Kidney (tissue), 14 donors: ENCODE measurements around the gene AFG3L2. TPM values are rescaled to one million over a fixed set of nuclear protein-coding genes. Genes with fewer than 3 reads are reported as not detected.

Experiments used
- DNase-seq, 5 donors: peaks; one replicate each; pipeline ENCODE4 v3.0.0-alpha.2; 2013 to 2020
- FAIRE-seq: peaks from 2 replicates; lab custom pipeline; 2012; peaks lifted over from hg19 to GRCh38; lab: Jason Lieb, UNC
- H3K27ac ChIP-seq, 2 donors: one replicate each; pipeline ENCODE4 v1.7.0; 2013; ENCODE audit warnings: low read depth in 2 of 2, low read length in 2 of 2, inconsistent platforms in 1 of 2
- H3K27me3 ChIP-seq: one replicate; pipeline ENCODE4 v1.7.1; 2013; ENCODE audit warnings: low read length, inconsistent platforms; ENCODE audit not compliant: control insufficient read depth, insufficient read depth
- H3K36me3 ChIP-seq, 3 donors: one replicate each; pipeline versions ENCODE4 v1.7.0 to v1.7.1; 2013; ENCODE audit warnings: low read length in 3 of 3, control low read depth in 1 of 3, inconsistent platforms in 1 of 3; ENCODE audit not compliant: insufficient read depth in 3 of 3, control insufficient read depth in 2 of 3
- H3K4me1 ChIP-seq, 3 donors: one replicate each; pipeline versions ENCODE4 v1.7.0 to v1.7.1; 2013; ENCODE audit warnings: low read length in 3 of 3, inconsistent platforms in 1 of 3, low read depth in 1 of 3; ENCODE audit not compliant: control insufficient read depth in 2 of 3, insufficient read depth in 2 of 3
- H3K4me3 ChIP-seq, 3 donors: one replicate each; pipeline versions ENCODE4 v1.7.0 to v1.8.1; 2013; ENCODE audit warnings: low read length in 3 of 3, control low read depth in 1 of 3, inconsistent platforms in 1 of 3
- H3K9ac ChIP-seq, 3 donors: one replicate each; pipeline versions ENCODE4 v1.7.0 to v1.7.1; 2013; ENCODE audit warnings: low read length in 3 of 3, control low read depth in 1 of 3, inconsistent platforms in 1 of 3
- H3K9me3 ChIP-seq, 3 donors: one replicate each; pipeline versions ENCODE4 v1.7.0 to v1.7.1; 2013; ENCODE audit warnings: low read length in 3 of 3, control low read depth in 1 of 3, inconsistent platforms in 1 of 3; ENCODE audit not compliant: control insufficient read depth in 2 of 3, insufficient read depth in 1 of 3
- CTCF ChIP-seq: IDR thresholded peaks from 3 replicates; pipeline ENCODE4 v1.5.1; 2012; ENCODE audit warnings: mild to moderate bottlenecking, moderate library complexity, borderline replicate concordance; ENCODE audit not compliant: insufficient read depth; ENCODE audit errors: extremely low read depth
- intact Hi-C: fragments of 100-400 bp; cut with DNase I; formaldehyde crosslinking; loops from one replicate; pipeline ENCODE4 v1.11.1; 2022
- polyA plus RNA-seq: library from polyadenylated mRNA; stranded (reverse); fragments of 350-450 nt; fragmentation: Illumina TruSeq; extraction: RNeasy Lipid Tissue Mini Kit (QIAGEN cat#74804); gene quantifications from one replicate; pipeline ENCODE4 v1.2.3, GENCODE V29; 2014; ENCODE audit warnings: low read depth, low replicate concordance; ENCODE audit not compliant: insufficient read depth
- total RNA-seq: library from RNA; stranded (reverse); fragmentation: NEBNext Ultra II Directional; extraction: Animal tissue kit (Norgen Biotek cat#: 25700); gene quantifications from one replicate; pipeline ENCODE4 v1.2.1, GENCODE V29; 2021
- donor health status: control.
- donor health status: control.
- donor health status: control.
- donor health status: control.
- donor health status: control.
- donor health status: DM: yes; HTN: yes; CAD: no.
- donor health status: Normal renal cell carcinoma (clear cell type).

The AFG3L2 gene
- total and polyA plus RNA-seq, 2 donors from 2014 or later: 55.9 to 62.7 TPM

DNA sequence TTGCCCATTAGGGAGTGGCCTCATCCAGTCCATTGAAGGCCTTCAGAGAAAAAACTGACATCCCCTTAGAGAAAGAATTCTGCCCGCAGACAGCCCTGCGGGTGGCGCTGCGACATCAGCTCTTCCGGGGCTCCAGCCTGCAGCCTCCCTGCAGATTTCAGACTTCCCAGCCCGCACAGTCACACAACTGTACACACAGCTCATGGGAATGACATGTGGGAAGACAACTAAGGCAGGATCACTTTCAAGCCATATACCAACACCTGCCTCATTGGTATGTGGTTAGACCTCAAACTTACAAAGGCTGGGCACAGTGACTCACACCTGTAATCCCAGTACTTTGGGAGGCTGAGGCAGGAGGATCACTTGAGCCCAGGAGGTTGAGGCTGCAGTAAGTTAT lies 93.8 kb downstream of the AFG3L2 start:
- no peak for TF ChIP-seq CTCF
- no peak overlapping the region for H3K9ac ChIP-seq

DNA sequence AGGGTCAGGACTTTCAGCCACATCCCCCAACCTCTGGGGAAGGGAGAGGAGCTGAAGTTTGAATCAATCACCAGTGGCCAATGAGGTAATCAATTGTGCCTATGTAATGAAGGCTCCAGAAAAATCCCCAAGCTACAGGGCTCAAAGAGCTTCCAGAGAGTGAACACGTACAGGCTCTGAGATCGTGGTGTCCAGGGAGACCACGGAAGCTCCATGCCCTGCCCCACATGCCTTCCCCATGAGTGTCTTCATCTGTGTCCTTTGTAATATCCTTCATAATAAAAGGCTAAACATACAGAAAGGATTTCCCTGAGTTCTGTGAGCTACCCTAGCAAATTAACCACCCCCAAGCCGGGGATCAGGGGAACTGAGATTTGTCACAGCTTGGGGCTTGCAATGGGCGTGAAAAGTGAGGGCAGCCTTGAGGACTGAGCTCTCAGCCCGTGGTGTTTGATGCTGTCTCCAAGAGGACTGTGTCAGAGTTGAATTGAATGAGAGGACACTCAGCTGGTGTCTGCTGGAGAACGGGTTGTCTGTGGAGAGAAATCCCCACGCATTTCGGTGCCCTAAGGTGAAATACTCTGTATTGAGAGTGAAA lies 94.5 kb downstream of the AFG3L2 start:
- DNase-seq (no peak), FAIRE-seq (no peak)
- Histone ChIP-seq H3K9ac (no peak overlapping the region), H3K4me3 (no peak overlapping the region), H3K4me1 (peaks cover 0 to 5% (median 3%) of the 10 kb centered on the region in 3 donors), H3K27ac (no peak overlapping the region), H3K9me3 (no peaks in the 10 kb centered on the region), H3K27me3 (no peaks in the 10 kb centered on the region), H3K36me3 (no peaks in the 10 kb centered on the region)
- intact Hi-C loops: no loop called here
- no peak for TF ChIP-seq CTCF

More for the DNA sequence above, 93.8 kb downstream of the AFG3L2 start:
- Histone ChIP-seq H3K4me1 (peaks cover 3 to 5% (median 3%) of the 10 kb centered on the region in 3 donors), H3K27ac (no peak overlapping the region), H3K4me3 (no peak overlapping the region), H3K27me3 (no peaks in the 10 kb centered on the region), H3K36me3 (no peaks in the 10 kb centered on the region), H3K9me3 (no peaks in the 10 kb centered on the region)
- DNase-seq (no peak), FAIRE-seq (no peak)
- intact Hi-C loops: no loop called here

GRCh38 chr18:12281861-12282260 lies 95.2 kb downstream of the AFG3L2 start:
- no peak overlapping the region for H3K27ac ChIP-seq
- intact Hi-C loops: no loop called here
- H3K9ac ChIP-seq: no peak overlapping the region
- H3K36me3 ChIP-seq: no peaks in the 10 kb centered on the region
- no peak overlapping the region for H3K4me3 ChIP-seq
- FAIRE-seq: no peak
- no peak for DNase-seq
- H3K4me1 ChIP-seq: peaks cover 0 to 5% (median 3%) of the 10 kb centered on the region in 3 donors
- H3K9me3 ChIP-seq: no peaks in the 10 kb centered on the region
- no peak for TF ChIP-seq CTCF
- H3K27me3 ChIP-seq: no peaks in the 10 kb centered on the region
